GM23338 (cell line): ENCODE data around the gene PRPF39. TPM values are rescaled to one million over a fixed set of nuclear protein-coding genes. Genes with fewer than 3 reads are reported as not detected.

Experiments used
- ATAC-seq: fragments of 200-7000 bp; cut with Tn5 transposase; 3 replicates; pipeline ENCODE4 v1.9.1; 2020
- DNase-seq: peaks from one replicate; pipeline ENCODE4 v3.0.0-alpha.2; 2015; ENCODE audit warnings: low spot score
- H2AFZ ChIP-seq: fragments of 200-600 bp; sonication (generic); 2 replicates; pipeline ENCODE4 v1.8.0; 2016; ENCODE audit warnings: antibody characterized with exemption, mild to moderate bottlenecking, moderate library complexity
- H3F3A ChIP-seq: fragments of 200-600 bp; sonication (generic); replicated peaks from 2 replicates; pipeline ENCODE4 v1.8.0; 2017; ENCODE audit warnings: antibody characterized with exemption, mixed run types, low read depth
- H3K27ac ChIP-seq: fragments of 200-600 bp; sonication (generic); 2 replicates; pipeline ENCODE4 v1.6.1; 2016; ENCODE audit warnings: low read depth
- H3K27me3 ChIP-seq: fragments of 200-600 bp; sonication (generic); 2 replicates; pipeline ENCODE4 v1.8.0; 2016; ENCODE audit warnings: mild to moderate bottlenecking, mixed run types, moderate library complexity; ENCODE audit not compliant: insufficient read depth
- H3K36me3 ChIP-seq: fragments of 200-600 bp; sonication (generic); 2 replicates; pipeline ENCODE4 v1.8.0; 2016; ENCODE audit warnings: mild to moderate bottlenecking; ENCODE audit not compliant: insufficient read depth
- H3K4me1 ChIP-seq: fragments of 200-600 bp; sonication (generic); 2 replicates; pipeline ENCODE4 v1.8.0; 2016; ENCODE audit warnings: mild to moderate bottlenecking, moderate library complexity; ENCODE audit not compliant: insufficient read depth
- H3K4me2 ChIP-seq: fragments of 200-600 bp; sonication (generic); 2 replicates; pipeline ENCODE4 v1.7.1; 2017; ENCODE audit warnings: mixed run types
- H3K4me3 ChIP-seq: fragments of 200-600 bp; sonication (generic); 2 replicates; pipeline ENCODE4 v1.6.1; 2016; ENCODE audit warnings: mixed run types
- H3K79me2 ChIP-seq: fragments of 200-600 bp; sonication (generic); replicated peaks from 2 replicates; pipeline ENCODE4 v1.8.0; 2017; ENCODE audit warnings: mild to moderate bottlenecking; ENCODE audit not compliant: insufficient read depth
- H3K9me2 ChIP-seq: fragments of 200-600 bp; sonication (generic); 2 replicates; pipeline ENCODE4 v1.8.0; 2017; ENCODE audit not compliant: insufficient read depth
- H4K20me1 ChIP-seq: fragments of 200-600 bp; sonication (generic); replicated peaks from 2 replicates; pipeline ENCODE4 v1.8.0; 2017; ENCODE audit warnings: mild to moderate bottlenecking; ENCODE audit not compliant: insufficient read depth
- H3K27ac Mint-ChIP-seq: 2 replicates; pipeline ENCODE4 v1.8.0; 2020; ENCODE audit warnings: inconsistent platforms, mild to moderate bottlenecking, moderate library complexity, mixed read lengths
- H3K27me3 Mint-ChIP-seq: 3 replicates; pipeline ENCODE4 v1.8.0; 2022; ENCODE audit warnings: low read depth, mild to moderate bottlenecking, moderate library complexity, mixed read lengths, inconsistent platforms; ENCODE audit not compliant: insufficient read depth, poor library complexity
- H3K36me3 Mint-ChIP-seq: 3 replicates; pipeline ENCODE4 v1.8.0; 2021; ENCODE audit warnings: low read depth, mild to moderate bottlenecking, inconsistent platforms, moderate library complexity, mixed read lengths
- H3K4me1 Mint-ChIP-seq: 3 replicates; pipeline ENCODE4 v1.8.0; 2020; ENCODE audit warnings: mild to moderate bottlenecking, inconsistent platforms, mixed read lengths
- H3K4me3 Mint-ChIP-seq: 3 replicates; pipeline ENCODE4 v1.8.0; 2021; ENCODE audit warnings: moderate library complexity, mild to moderate bottlenecking, inconsistent platforms, mixed read lengths
- H3K9me3 Mint-ChIP-seq: 3 replicates; pipeline ENCODE4 v1.8.0; 2020; ENCODE audit warnings: moderate library complexity, mild to moderate bottlenecking, inconsistent platforms, mixed read lengths
- CTCF ChIP-seq, 2 experiments: fragments of 200-600 bp in 1 of 2; sonication (generic) in 1 of 2; conservative IDR thresholded peaks; 2 replicates each; pipeline versions ENCODE4 v1.5.1 to v1.6.1; 2016 to 2017; ENCODE audit warnings: antibody characterized with exemption in 2 of 2, low read depth in 2 of 2, mild to moderate bottlenecking in 2 of 2, moderate library complexity in 1 of 2
- ETS1 ChIP-seq: IDR thresholded peaks from 2 replicates; pipeline ENCODE4 v1.6.1; 2016; ENCODE audit warnings: antibody characterized with exemption
- EZH2phosphoT487 ChIP-seq: fragments of 200-600 bp; sonication (generic); IDR thresholded peaks from one replicate; pipeline ENCODE4 v1.8.1; 2018; ENCODE audit warnings: antibody characterized with exemption; ENCODE audit not compliant: unreplicated experiment
- NANOG ChIP-seq: IDR thresholded peaks from 2 replicates; pipeline ENCODE4 v1.6.1; 2016; ENCODE audit warnings: antibody characterized with exemption, borderline replicate concordance
- POLR2AphosphoS5 ChIP-seq: IDR thresholded peaks from 2 replicates; pipeline ENCODE4 v1.6.1; 2016; ENCODE audit warnings: antibody characterized with exemption, low read depth
- REST ChIP-seq: IDR thresholded peaks from one replicate; pipeline ENCODE4 v1.6.1; 2018; ENCODE audit warnings: antibody characterized with exemption; ENCODE audit not compliant: unreplicated experiment
- ZNF114 ChIP-seq: fragments of 250-450 bp; sonication (Bioruptor Pico); IDR thresholded peaks from 2 replicates; pipeline ENCODE4 v1.5.0; 2020; ENCODE audit warnings: mild to moderate bottlenecking, moderate library complexity
- ZNF462 ChIP-seq: fragments of 250-450 bp; sonication (Bioruptor Pico); IDR thresholded peaks from 2 replicates; pipeline ENCODE4 v1.5.0; 2020; ENCODE audit warnings: mild to moderate bottlenecking, moderate library complexity
- polyA plus RNA-seq: library from polyadenylated mRNA; unstranded; fragments of >200 nt; fragmentation: Nextera tagmentation; extraction: Ambion mirVana; gene quantifications from 2 replicates; pipeline ENCODE4 v1.2.1, GENCODE V29; 2016
- total RNA-seq: library from RNA; depleted of rRNA; stranded (reverse); fragments of >200 nt; shearing (Covaris generic); gene quantifications from 2 replicates; pipeline ENCODE4 v1.2.3, GENCODE V29; 2014

PRPF39 gene
- total and polyA plus RNA-seq, 2 experiments from 2014 or later = 30.7 to 56.9 TPM

- ATAC-seq = no peak
- peaks cover 26% of the 10 kb centered on the region for H3K36me3 ChIP-seq
- DNase-seq = no peak
- no peaks in the 10 kb centered on the region for H3K9me2 ChIP-seq
- H3K4me1 ChIP-seq = peaks cover 6% of the 10 kb centered on the region; the same call in 1 of the 2 replicates
- no peak overlapping the region for H3K4me3 ChIP-seq
- H4K20me1 ChIP-seq = peaks cover 21% of the 10 kb centered on the region
- no peak overlapping the region for H3K4me3 Mint-ChIP-seq
- peaks cover 31% of the 10 kb centered on the region for H3K36me3 Mint-ChIP-seq
- 0 out of 3 replicates have a peak, but pooled peaks cover 2% of the 10 kb centered on the region for H3K4me1 Mint-ChIP-seq
- H2AFZ ChIP-seq = no peak overlapping the region
- H3K27me3 Mint-ChIP-seq = peaks cover 3% of the 10 kb centered on the region
- no peak overlapping the region for H3K27ac Mint-ChIP-seq
- H3K27me3 ChIP-seq = no peaks in the 10 kb centered on the region
- peaks cover 59% of the 10 kb centered on the region for H3K79me2 ChIP-seq
- H3K27ac ChIP-seq = no peak overlapping the region
- no peaks in the 10 kb centered on the region for H3F3A ChIP-seq
- TF ChIP-seq REST (no peak), EZH2phosphoT487 (no peak)
- H3K4me2 ChIP-seq = no peak overlapping the region
- H3K9me3 Mint-ChIP-seq = no peaks in the 10 kb centered on the region
Observed at GRCh38 chr14:45128963-45129629, 45.2 kb downstream of the PRPF39 start.

GRCh38 chr14:45133683-45134050 lies 49.8 kb downstream of the PRPF39 start:
- peak overlapping the region; percentile 93 for H3K27ac ChIP-seq
- H3K4me1 ChIP-seq = peaks cover 19% of the 10 kb centered on the region; the same call in 1 of the 2 replicates
- H3K4me3 Mint-ChIP-seq = peak overlapping the region; percentile 97
- H3K4me1 Mint-ChIP-seq = peaks cover 12% of the 10 kb centered on the region; the same call in 2 of the 3 replicates
- peaks cover 72% of the 10 kb centered on the region for H3K79me2 ChIP-seq
- H4K20me1 ChIP-seq = peaks cover 26% of the 10 kb centered on the region; the same call in 1 of the 2 replicates
- peaks cover 3% of the 10 kb centered on the region for H3K36me3 Mint-ChIP-seq
- no peaks in the 10 kb centered on the region for H3K9me3 Mint-ChIP-seq
- H3K27me3 Mint-ChIP-seq = peaks cover 9% of the 10 kb centered on the region
- no peaks in the 10 kb centered on the region for H3K27me3 ChIP-seq
- H3F3A ChIP-seq = no peaks in the 10 kb centered on the region
- DNase-seq (no peak), ATAC-seq (peak; percentile 9)
- peaks cover 9% of the 10 kb centered on the region; the same call in 1 of the 2 replicates for H3K36me3 ChIP-seq
- no peaks in the 10 kb centered on the region for H3K9me2 ChIP-seq
- H3K4me3 ChIP-seq = peak overlapping the region; percentile 91
- H2AFZ ChIP-seq = peak overlapping the region; percentile 68
- peak overlapping the region; percentile 78 for H3K4me2 ChIP-seq
- H3K27ac Mint-ChIP-seq = peak overlapping the region; percentile 100
- TF ChIP-seq NANOG (no peak), ZNF114 (CRISPR knock-in tag) (no peak), EZH2phosphoT487 (no peak), ZNF462 (CRISPR knock-in tag) (no peak), POLR2AphosphoS5 (no peak), ETS1 (no peak), CTCF (conservative IDR thresholded peaks at IDR 0.05; ENCODE audit: low read depth in 2 of 2) (no peak)
